NCI-H2107 (cell line): ENCODE results near the gene MAD1L1.
"Not testable (repeated sequence)": the region's sequence is repeated elsewhere in the genome, so short reads cannot be mapped to it uniquely, and the experiment has no call there.

Experiments used
- DNase-seq: peaks from one replicate; lab custom pipeline; 2025; lab: John Stamatoyannopoulos, UW

The MAD1L1 gene

GRCh38 chr7:1987591-1988532 lies 244.9 kb downstream of the MAD1L1 start:
- no peak for DNase-seq

DNA sequence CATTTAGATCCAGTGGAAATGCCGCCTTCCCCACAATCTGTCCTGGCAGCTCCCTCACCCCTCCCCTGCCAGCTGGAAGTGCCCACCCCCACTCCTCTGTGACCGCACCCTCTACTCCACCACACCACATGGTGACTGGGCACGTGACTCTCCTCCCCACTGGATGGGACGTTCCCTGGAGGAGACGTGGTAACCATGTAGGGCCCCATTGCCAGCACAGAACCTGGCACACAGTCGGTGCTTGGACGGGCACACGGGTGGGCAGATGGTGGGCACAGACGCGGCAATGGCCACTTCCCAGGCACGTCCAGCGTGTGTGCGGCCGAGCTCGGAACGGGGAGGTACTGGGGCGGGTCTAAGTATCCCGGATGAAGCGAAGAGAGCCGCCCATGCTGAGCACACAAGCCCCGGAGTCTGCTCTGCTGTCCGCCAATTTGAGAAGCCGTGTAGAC lies 245.6 kb downstream of the MAD1L1 start:
- no peak for DNase-seq

DNA sequence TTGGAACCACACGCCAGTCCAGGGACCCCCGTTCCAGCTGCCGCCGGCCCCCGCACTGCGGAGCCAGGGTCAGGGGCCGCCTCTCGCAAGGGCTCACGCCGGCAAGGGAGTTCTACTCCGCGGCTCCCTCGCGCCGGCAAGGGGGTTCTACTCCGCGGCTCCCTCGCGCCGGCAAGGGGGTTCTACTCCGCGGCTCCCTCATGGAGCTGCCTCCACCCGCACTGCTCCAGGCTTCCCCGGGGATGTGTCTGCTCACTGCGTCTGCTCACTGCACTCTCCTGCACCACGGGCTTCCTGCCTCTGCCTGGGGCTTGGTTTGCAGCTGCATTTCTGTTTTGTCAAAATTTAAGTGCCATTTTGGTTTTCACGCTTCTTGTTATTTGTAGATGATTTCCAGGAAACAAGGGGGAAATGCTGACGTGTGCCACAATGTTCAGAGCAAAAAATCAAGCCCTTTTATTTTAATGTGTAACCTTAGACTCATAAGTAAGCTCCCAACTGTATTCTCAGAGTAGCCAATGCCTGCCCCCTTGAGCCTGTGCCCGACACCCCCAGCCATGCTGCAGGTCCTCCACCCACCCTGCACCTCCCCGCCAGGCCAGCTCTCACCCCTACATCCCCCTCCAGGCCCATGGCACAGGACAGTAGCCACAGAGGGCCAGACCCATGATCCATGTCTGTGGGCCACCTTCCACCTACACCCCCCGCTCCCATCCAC lies 246.2 kb downstream of the MAD1L1 start:
- DNase-seq, result no peak

DNA sequence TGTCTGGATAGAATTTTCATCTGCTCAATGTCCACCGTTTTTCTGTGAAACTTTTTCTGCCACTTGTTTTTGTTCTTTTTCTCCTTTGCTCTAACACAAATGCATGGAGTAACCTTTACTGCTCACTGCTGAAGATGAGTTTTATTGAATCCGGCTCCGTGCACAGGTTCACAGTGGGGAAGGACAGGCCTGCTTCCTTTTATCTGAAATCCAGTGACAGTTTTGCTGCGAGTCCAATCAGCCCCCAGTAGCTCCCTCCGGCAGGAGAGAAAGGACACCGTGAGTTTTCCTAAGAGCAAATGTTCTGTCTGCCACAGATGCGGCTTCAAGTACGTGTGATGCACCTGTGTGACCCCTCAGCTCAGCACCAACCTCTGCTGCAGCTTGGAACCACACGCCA lies 246.8 kb downstream of the MAD1L1 start:
- no peak for DNase-seq

DNA sequence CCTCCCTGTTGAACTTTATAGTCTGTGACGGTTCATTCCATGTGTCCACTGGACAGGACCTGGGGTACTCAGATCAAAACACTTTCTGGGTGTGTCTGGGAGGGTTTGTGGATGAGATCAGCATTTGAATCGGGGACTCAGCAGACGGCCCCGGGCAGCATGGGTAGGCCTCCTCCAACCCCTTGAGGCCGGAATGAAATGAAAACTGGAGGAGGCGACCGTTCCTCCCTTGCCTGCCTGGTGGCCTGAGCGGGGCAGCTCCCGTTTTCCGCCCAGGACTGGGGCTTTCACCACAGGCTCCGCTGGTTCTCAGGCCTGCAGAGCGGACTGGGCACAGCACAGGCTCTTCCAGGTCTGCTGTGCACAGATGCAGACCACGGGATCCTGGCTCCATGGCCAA lies 247.7 kb downstream of the MAD1L1 start:
- DNase-seq, result no peak

- DNase-seq, result no peak
Measured at GRCh38 chr7:1981878-1982230, 250.9 kb downstream of the MAD1L1 start.

DNA sequence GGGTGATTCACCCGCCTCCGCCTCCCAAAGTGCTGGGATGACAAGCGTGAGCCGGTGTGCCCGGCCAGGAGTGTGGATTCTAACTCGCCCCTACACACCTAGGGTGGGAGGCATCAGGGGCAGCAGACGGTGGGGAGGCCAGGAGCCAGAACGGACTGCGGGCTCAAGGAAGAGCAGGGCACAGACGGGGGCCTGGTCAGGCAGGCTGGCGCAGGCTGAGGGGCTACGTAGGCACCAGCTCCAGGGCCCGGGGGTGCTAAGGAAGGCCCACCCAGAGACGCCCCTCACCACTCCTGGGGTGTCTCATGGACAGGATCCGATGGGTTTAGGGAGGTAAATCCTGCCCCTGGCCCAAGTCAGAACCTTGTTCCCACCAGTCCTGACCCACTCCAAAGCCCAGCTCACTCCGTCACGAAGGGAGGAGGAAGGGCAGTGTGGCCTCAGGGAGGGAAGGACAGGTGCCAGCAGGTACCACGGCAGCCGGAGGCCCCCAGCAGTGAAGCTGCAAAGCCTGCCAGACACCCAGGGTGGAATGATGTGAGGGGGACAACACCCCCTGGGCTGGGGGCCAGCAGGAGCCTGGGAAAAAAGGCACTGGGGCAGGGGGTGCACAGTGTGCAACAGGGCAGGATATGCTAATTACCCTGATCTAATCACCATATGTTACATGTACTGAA lies 251.4 kb downstream of the MAD1L1 start:
- DNase-seq, result no peak

- DNase-seq, result no peak
Measured at GRCh38 chr7:1979591-1980560, 252.9 kb downstream of the MAD1L1 start.

DNA sequence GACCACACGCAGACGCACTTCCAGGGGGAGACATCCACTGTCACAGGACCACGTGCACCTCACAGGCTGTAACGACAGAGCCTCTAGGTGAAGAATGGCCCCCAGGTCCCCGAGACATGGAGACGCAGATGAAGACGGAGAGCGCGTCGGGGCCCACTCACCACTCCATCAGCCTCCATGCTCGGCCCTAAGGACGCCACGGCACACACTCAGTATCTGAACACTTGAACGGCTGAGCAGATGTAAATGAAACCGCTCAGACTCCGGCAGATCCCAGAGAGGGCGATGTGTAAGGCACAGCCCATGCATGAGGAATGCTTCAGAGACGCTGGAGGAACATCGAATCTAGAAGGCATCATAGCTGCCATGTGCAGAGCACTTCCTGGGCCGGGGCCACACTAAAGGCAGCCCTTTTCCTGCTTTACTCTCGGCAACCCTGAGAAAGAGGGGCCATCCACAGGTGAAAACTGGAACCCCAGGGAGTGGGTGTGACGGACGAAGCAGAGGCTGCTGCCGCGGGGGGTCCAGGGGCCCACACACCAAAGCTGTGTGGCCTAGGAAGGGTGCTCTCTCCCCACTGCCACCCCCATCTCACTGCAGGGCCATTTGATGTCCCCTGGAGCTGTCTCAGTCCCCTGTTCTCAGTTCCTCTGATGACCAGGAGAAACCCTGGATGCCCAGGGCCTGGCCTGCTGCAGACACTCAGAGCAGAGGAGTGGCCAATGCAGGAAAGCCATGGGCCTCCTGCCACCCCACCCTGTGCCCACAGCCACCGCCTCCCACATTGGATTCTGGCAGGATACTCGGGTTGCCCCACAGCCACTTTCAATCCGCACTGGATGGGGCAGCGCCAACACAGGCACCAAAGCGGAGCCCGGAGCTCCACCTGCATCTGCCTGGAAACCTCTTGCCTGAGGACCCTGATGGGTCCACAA lies 253.8 kb downstream of the MAD1L1 start:
- no peak for DNase-seq

- DNase-seq, result no peak
Measured at GRCh38 chr7:1977876-1978441, 254.8 kb downstream of the MAD1L1 start.

DNA sequence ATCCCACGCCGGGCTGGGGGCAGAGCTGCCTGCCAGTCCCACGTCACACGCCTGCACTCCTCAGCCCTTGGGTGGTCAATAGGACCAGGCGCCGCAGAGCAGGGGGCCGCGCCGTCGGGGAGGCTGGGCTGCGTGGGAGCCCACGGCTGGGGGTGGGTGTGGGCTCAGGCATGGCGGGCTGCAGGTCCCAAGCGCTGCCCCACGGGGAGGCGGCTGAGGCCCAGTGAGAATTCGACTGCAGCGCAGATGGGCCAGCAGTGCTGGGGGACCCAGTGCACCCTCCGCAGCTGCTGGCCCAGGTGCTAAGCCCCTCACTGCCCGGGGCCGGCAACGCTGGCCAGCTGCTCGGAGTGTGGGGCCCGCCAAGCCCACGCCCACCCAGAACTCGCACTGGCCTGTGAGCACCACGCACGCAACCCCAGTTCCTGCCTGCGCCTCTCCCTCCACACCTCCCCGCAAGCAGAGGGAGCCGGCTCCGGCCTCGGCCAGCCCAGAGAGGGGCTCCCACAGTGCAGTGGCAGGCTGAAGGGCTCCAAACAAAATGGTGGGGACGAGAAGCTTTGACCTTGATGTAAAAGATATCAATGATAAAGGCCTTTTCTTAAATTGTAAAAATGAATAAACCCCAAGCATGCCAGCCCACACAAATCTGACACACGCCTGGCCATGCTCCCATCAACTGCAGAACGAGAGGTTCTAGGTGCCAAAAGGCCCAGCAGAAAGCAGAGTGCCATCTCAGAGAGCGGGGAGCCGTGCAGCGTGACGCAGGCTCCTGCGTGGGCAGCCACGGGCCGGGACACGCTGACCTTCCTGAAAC lies 255.5 kb downstream of the MAD1L1 start:
- no peak for DNase-seq

DNA sequence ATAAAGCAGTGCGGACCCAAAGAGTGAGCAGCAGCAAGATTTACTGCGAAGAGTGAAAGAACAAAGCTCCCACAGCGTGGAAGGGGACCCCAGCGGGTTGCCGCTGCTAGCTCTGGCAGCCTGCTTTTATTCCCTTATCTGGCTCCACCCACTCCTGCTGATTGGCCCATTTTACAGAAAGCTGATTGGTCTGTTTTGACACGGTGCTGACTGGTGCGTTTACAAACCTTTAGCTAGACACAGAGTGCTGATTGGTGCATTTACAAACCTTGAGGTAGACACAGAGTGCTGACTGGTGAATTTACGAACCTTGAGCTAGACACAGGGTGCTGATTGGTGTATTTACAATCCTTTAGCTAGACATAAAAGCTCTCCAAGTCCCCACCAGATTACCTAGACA lies 256.2 kb downstream of the MAD1L1 start:
- not testable (repeated sequence) for DNase-seq

GRCh38 chr7:1975581-1975980 lies 257.2 kb downstream of the MAD1L1 start:
- DNase-seq, result no peak

DNA sequence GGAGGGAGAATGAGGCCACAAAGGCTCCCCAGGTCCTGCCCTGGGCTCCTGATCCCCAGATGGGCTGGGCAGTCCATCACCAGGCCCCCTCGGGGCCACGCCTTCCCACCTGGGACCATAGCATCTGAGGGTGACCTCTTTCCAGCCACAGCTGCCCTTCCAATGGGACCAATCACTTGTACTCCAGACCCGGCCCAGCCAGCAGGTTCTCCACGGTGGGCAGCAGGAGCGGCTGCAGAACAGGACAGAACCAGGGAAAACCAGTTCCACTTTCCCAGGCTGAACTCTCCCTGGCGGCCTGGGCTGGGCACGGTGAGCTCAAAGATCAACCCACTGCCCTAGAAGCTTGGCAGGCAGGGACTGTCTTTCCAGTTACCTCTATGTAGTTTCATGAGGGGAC lies 257.6 kb downstream of the MAD1L1 start:
- DNase-seq, result no peak

- DNase-seq, result no peak
Measured at GRCh38 chr7:1974290-1975101, 258.2 kb downstream of the MAD1L1 start.

DNA sequence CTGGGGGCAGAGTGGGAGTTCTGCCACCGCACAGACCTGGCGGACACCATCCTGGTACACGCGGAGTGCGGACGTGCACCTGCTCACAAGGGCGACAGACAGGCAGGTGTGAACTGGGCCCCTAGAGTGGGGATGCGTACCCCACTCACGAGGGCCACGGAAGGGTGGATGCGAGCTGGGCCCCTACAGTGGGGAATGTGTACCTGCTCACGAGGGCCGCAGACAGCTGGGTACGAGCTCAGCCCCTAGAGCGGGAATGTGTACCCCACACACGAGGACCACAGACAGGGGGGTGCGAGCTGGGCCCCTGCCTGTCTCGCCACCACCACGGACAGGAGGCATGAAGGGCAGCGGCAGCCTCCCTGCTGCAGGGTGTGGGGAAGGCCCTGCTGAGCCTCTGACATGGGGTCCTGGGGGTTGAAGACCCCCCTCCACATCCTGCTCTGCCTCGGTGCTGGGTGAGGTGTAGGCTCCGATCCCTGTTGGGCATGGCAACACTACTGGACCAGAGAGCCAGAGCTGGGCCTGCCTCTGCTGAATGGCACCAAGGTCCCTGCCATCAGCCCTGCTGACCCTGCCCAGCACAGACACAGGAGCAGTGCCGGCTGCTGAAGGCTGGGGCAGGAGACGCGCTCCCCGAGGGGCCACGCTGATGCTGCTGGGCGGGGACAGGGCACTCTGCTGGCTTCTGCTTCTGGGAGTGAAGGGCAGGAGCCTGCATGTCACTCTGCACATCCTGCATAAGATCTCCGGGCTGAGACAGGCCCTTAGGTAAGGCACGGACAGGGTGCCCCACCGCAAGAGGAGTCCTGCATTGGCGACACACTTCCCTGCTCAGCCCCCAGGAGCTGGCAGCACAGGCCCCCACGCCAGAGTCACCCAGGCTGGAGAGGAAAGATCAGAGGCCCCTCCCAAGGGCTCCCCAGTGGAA lies 259.2 kb downstream of the MAD1L1 start:
- DNase-seq, result no peak

- no peak for DNase-seq
Measured at GRCh38 chr7:1972744-1973143, 260.0 kb downstream of the MAD1L1 start.
